DMS114 treated with DMSO at 0.1 percent for 48 hours (cell line): ENCODE results near the gene GPR37.

Source experiments
- DNase-seq: peaks from one replicate; lab custom pipeline; 2025; ENCODE audit not compliant: unreplicated experiment; lab: John Stamatoyannopoulos, UW

Gene GPR37

GRCh38 chr7:124780608-124781007, 15.0 kb upstream of the GPR37 start:
- no peak for DNase-seq

DNA sequence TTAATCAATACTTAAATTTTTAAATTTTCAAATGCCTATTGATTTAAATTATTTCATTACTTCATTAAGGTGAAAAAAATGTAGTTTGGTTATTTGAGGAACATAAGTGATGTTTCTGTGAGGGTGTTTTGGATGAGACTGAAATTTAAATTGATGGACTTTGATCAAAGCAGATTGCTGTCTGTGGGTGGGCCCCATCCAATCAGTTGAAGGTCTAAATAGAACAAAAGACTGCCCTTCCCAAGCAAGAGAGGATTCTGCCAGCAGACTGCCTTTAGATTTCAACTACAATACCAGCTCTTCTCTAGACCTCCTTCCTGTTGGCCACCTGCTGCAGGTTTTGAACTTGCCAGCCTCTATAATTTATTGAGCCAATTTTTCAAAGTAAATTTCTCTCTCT, 14.5 kb upstream of the GPR37 start:
- DNase-seq: no peak

- no peak for DNase-seq
Measured at GRCh38 chr7:124779620-124780019, 14.0 kb upstream of the GPR37 start.

DNA sequence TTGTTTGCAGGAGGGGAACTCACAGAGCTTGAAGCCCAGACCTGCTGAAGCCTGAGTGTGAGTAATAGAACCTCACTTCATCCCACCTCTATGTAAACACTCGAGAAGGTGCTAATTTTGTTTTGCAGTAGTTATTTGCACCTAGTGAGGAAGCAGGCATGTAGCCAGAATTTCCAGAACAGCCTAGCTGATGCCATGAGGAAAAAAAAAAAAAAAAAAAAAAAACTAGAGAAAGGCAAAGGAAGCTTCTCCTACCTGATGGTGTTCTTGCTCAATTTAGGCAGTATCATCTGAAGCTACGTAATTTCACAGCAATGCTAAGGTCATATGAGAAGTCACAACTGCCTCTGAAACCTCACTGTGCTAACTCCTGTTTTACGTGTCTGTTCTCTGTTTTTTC, 13.6 kb upstream of the GPR37 start:
- no peak for DNase-seq

DNA sequence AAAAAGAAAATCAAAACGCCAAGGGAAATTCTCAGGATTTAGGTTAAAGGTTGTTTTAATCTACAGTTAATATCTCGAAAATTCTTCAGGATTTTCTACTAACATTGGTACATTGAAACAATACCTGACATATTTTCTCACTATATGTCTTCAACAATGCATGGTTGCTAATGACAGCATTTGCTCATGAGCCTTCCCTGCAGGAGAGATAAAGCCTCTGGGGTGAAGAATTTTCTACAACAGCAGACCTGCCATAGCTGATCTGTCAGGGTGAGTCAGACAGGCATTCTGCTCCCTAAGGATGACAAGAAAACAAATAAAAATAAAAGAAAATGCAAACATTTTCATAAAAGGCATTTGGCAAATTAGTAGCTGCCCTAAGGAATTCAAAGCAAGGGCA, 11.7 kb upstream of the GPR37 start:
- no peak for DNase-seq

GRCh38 chr7:124776153-124776552, 10.6 kb upstream of the GPR37 start:
- DNase-seq: no peak

GRCh38 chr7:124775422-124775821, 9.8 kb upstream of the GPR37 start:
- DNase-seq: no peak

- no peak for DNase-seq
Measured at GRCh38 chr7:124773938-124774337, 8.3 kb upstream of the GPR37 start.

GRCh38 chr7:124773339-124773738, 7.7 kb upstream of the GPR37 start:
- no peak for DNase-seq

- no peak for DNase-seq
Measured at GRCh38 chr7:124769136-124769535, 3.5 kb upstream of the GPR37 start.

DNA sequence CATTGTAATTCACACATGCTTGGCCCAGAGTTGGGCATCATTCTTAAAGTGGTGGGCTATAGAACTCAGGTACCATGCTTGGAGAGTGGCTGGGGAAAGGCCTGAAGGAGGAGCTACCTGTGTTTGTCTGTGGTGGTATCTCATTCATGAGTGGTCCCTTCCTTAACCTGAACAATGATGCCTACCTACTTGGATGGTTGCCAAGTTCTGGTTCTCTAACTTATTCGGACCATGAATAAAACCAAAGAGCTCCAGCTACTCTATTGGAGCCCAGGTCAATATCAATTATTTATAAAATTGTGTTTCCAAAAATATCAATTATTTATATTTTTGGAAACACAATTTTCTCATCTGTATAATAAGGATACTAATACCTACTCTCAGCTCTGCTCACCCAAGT, 2.9 kb upstream of the GPR37 start:
- no peak for DNase-seq

DNA sequence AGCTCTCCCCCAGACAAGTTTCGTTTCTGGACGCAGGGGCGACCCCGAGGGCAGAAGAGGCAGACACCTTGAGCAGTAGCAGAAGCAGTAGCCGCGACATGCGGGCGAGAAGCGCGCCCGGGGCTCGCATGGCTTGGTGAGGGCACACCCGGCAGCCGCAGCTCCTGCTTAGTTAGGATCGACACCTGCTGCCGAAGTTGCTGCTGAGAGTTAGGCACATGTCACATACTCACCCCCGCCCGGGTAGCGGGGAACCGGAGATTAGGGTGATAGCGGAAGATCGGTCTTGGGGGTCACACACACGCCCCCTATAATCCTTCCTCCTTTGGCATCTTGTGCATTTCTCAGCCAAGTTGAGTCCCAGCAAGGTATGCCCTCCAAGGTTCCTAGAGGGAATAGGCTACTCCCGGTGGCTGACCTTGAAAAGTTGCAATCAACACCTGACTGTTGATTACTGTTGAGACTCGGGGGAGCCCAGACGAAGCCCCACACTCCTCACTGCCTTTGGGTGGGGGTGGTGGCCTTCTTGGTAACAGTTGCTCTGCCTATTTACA, 668 bp downstream of the GPR37 start:
- DNase-seq: no peak

DNA sequence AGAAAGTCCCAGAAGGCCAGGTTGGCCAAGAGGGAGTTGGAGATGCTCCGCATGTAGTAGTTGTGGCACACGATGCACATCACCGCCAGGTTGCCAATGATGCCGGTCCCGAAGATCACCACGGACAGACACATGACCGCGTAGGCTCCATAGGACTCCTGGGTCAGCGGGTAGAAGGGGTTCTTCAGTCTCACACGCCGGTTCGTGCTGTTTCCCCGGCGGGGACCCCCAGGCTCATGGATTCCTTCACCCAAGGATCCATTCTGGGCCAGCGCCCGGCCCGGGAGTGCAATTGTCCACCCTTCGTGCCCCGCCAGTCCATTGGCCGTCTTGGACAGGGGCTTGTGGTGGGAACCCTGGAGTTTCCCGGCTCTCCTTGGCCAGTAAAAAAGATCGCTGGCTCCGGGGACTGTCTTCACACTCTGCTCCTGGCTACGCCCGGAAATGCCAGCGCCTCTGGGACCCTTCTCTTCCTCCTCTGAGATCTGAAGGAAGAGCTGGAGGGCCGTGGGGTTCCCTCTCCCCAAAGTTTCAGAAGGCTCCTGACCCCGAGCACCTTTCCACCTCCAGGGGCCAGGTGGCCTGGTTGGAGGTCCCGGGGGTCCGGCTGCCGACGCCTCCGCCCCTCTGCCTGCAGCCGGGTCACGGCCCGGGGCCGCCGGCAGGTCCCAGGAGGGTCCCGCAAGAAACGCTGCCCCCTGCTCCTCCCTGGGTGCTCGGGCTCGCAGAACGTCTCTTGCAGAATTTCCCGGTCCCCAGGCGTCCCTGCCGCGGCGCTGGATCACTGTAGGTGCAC, 1.3 kb downstream of the GPR37 start:
- no peak for DNase-seq

DNA sequence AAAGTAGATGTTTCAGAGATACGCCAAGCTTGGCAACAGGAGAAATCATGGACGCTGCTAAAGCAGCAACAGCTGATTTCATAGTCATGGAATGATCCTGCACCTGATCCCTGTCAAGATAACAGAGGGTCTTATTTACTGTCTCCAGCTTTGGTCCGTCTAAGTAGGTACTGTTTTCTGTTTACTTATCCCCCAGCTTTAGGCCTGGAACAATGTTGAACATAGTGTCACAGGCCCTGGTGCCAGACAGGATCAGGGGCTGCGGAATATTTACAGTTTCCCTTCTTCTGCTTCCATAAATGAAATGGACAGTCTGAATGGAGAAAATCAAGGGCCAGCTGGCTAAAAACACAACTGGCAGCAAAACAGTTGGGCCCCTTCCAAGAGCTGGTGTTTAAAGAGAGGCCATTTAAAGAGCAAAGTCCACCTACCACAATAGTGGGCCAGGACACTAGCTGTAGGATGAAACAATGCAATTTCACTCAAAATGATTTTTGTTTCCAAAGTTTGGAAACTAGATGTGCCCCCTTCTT, 2.9 kb downstream of the GPR37 start:
- DNase-seq: no peak

DNA sequence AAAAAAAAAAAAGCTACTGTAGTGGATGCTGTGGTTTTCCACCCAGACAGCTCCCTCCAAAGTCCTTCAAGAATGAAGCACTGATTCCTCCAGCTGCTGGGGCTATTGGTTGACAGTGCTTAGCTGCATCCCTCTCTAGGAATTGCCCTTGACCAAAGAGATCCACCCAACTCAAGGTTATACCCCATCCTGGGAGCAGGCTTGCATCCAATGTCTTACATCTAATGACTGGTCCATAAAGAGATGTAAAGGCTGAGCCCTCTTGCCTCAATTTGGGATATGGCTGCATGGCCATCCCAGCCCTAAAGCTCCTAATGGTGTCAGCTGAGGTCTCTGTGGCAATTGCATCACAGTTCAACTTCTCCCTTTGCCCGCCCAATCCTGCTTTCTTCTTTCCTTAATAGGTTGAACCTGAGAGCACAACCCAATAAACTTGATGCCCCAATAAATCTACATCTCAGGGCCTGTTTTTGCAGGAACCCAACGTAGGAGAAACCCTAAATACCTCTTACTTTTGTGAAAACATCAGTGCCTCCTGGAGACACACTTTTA, 4.4 kb downstream of the GPR37 start:
- DNase-seq: no peak

DNA sequence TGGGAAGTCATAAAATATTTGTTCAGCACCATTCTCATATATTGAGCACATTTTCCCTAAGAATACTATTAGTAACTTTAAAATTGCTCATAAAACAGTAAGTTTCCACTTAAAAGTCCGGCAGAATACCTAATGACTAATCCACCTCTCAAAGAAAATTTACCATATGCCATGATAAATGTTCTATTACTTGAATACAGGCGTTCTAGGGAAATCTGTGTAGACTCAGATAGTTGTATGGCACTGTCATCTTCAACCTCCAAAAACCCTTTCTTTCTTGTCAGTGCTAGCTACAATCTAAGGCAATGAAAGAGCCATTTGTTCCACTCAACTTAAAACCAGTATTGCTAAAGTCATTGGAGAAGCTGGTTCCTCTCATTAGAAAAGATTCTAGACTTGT, 7.3 kb downstream of the GPR37 start:
- no peak for DNase-seq

- no peak for DNase-seq
Measured at GRCh38 chr7:124754576-124755268, 10.9 kb downstream of the GPR37 start.

DNA sequence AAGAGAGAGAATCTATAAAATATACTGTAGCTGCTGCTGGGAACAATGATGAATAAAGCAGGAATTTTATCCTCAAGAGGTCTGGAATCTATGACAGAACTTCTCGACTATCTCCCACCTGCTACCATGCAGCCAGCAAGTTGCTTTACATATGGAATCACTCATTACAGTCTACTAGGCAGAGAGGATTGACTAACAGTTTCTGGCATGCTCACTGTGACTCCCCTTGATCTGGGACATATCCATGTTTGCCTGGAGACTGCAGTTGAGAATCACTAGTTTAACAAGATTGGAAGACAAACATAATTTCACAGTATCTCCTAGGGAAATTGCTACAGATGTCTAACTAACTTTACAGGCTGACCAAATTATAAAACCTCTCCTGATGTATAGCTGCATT, 13.3 kb downstream of the GPR37 start:
- no peak for DNase-seq

GRCh38 chr7:124751027-124751426, 14.6 kb downstream of the GPR37 start:
- no peak for DNase-seq

DNA sequence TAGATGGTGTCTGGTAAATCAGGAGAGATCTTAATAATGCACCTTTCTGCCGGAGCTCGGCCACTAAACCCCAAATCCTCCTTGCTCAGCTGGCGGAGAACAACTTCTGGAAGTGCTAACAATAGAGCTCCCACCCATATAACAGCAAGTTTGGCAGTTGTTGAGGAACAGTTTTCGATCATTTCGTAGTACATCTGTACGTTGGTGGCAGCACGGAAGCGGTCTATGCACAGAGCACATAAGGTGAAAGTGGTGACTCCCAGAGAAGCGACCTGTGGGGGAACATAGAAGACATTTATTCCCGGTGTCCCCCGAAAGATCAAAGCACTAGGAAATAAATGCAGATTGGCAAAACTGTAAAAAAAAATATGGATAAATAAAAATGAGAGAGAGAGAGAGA, 18.5 kb downstream of the GPR37 start:
- DNase-seq: no peak

DNA sequence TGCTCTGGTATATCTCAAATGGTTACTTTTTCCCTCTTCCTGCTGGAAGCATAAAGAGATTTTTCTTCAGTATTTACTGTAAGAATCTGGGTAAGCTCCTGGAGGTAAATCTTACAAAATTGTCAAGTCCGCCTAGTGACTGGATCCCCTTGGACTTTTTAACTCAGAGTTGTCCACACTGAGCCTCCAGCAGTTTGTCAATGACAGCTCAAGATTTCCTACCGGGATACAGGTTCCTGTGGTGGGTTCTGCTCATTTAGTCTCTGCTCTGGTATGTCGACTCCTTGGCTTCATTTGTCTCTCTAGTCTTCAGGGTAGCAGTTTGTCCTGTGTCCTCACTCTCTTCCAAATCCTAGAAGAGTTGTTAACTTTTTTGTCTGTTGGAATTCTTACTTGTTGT, 27.0 kb downstream of the GPR37 start:
- no peak for DNase-seq

- no peak for DNase-seq
Measured at GRCh38 chr7:124737760-124738300, 27.8 kb downstream of the GPR37 start.
